Measurements from ENCODE around the gene C11orf68.

C11orf68 gene

GRCh38 chr11:65890324-65891218 lies 28.3 kb downstream of the C11orf68 start, which contains the start of gene CCDC85B (continued):
- TF ChIP-seq ZNF132 (tag by site-specific recombination; IDR thresholded peaks at IDR 0.05; ENCODE audit: borderline replicate concordance), result no peak
- TF ChIP-seq ZNF571 (tag by site-specific recombination; IDR thresholded peaks at IDR 0.05), result no peak
- TF ChIP-seq ZNF621 (tag by site-specific recombination; IDR thresholded peaks at IDR 0.05), result no peak
- peak; percentile 35; the same call in 1 of the 2 replicates for TF ChIP-seq ZNF561 (tag by site-specific recombination; IDR thresholded peaks at IDR 0.05; ENCODE audit: borderline replicate concordance)
- TF ChIP-seq ZNF776 (tag by site-specific recombination; IDR thresholded peaks at IDR 0.05; ENCODE audit: borderline replicate concordance), result no peak
- no peak for TF ChIP-seq ZSCAN23 (tag by site-specific recombination; IDR thresholded peaks at IDR 0.05)
- TF ChIP-seq ZNF140 (tag by site-specific recombination; IDR thresholded peaks at IDR 0.05), result no peak
- no peak for TF ChIP-seq ZNF610 (tag by site-specific recombination; IDR thresholded peaks at IDR 0.05; ENCODE audit: borderline replicate concordance)
- peak; percentile 52; the same call in 1 of the 2 replicates for TF ChIP-seq YY1 (tag by site-specific recombination; IDR thresholded peaks at IDR 0.05)
- no peak for TF ChIP-seq ZNF280C (tag by site-specific recombination; IDR thresholded peaks at IDR 0.05)
- no peak for TF ChIP-seq ZNF830 (tag by site-specific recombination; IDR thresholded peaks at IDR 0.05; ENCODE audit: low read depth)
- TF ChIP-seq ZNF544 (tag by site-specific recombination; IDR thresholded peaks at IDR 0.05), result no peak
- TF ChIP-seq ZNF654 (tag by site-specific recombination; IDR thresholded peaks at IDR 0.05; ENCODE audit: low read depth), result no peak
- no peak for TF ChIP-seq ZNF311 (tag by site-specific recombination; IDR thresholded peaks at IDR 0.05; ENCODE audit: borderline replicate concordance)
- TF ChIP-seq ZNF394 (tag by site-specific recombination; IDR thresholded peaks at IDR 0.05; ENCODE audit: borderline replicate concordance), result no peak
- TF ChIP-seq ZNF280D (tag by site-specific recombination; IDR thresholded peaks at IDR 0.05), result no peak
- peak; percentile 54; the same call in 1 of the 2 replicates for TF ChIP-seq ZSCAN30 (tag by site-specific recombination; IDR thresholded peaks at IDR 0.05)
- no peak for TF ChIP-seq ZNF549 (tag by site-specific recombination; IDR thresholded peaks at IDR 0.05)
- TF ChIP-seq KLF17 (tag by site-specific recombination; IDR thresholded peaks at IDR 0.05), result no peak
- TF ChIP-seq ZNF530 (tag by site-specific recombination; IDR thresholded peaks at IDR 0.05; ENCODE audit: low read depth), result no peak
- TF ChIP-seq ZNF184 (tag by site-specific recombination; IDR thresholded peaks at IDR 0.05), result no peak
- TF ChIP-seq ZFP37 (tag by site-specific recombination; IDR thresholded peaks at IDR 0.05), result no peak
- TF ChIP-seq ZSCAN18 (tag by site-specific recombination; IDR thresholded peaks at IDR 0.05), result no peak
- peak; percentile 58; the same call in 1 of the 2 replicates for TF ChIP-seq PATZ1 (tag by site-specific recombination; IDR thresholded peaks at IDR 0.05)
- no peak for TF ChIP-seq TCF7L2 (IDR thresholded peaks at IDR 0.05; ENCODE audit: borderline replicate concordance, low read depth, low read length)
- no peak for TF ChIP-seq ZNF707 (tag by site-specific recombination; IDR thresholded peaks at IDR 0.05)
- TF ChIP-seq ZNF146 (tag by site-specific recombination; IDR thresholded peaks at IDR 0.05), result no peak
- TF ChIP-seq ZNF747 (tag by site-specific recombination; IDR thresholded peaks at IDR 0.05), result no peak
- peak; percentile 36; the same call in 1 of the 2 replicates for TF ChIP-seq ZNF76 (tag by site-specific recombination; IDR thresholded peaks at IDR 0.05; ENCODE audit: borderline replicate concordance, low read depth)

Measured in HEK293 (cell line).